Keratinocyte (primary cell): ENCODE data around the gene STARD10. TPM values are rescaled to one million over a fixed set of nuclear protein-coding genes. Genes with fewer than 3 reads are reported as not detected.

Experiments
- DNase-seq: peaks from one replicate; pipeline ENCODE4 v3.0.0-alpha.2; 2011; ENCODE audit warnings: low read depth, missing footprints, low spot score
- FAIRE-seq: peaks from 2 replicates; lab custom pipeline; 2011; peaks lifted over from hg19 to GRCh38; lab: Jason Lieb, UNC
- H2AFZ ChIP-seq: 2 replicates; pipeline ENCODE4 v1.6.0; 2012; ENCODE audit warnings: low read length, control low read depth, inconsistent platforms; ENCODE audit not compliant: control insufficient read depth
- H3K27ac ChIP-seq: 2 replicates; pipeline ENCODE4 v1.5.1; 2011; ENCODE audit warnings: low read length; ENCODE audit not compliant: control insufficient read depth, insufficient read depth
- H3K27me3 ChIP-seq: 3 replicates; pipeline ENCODE4 v1.6.0; 2011; ENCODE audit warnings: low read length; ENCODE audit not compliant: control insufficient read depth, insufficient read depth; ENCODE audit errors: extremely low read depth
- H3K36me3 ChIP-seq, 2 experiments: 2 replicates in 1 of 2; 3 replicates in 1 of 2; pipeline ENCODE4 v1.5.1; 2011; ENCODE audit warnings: low read length in 2 of 2, mild to moderate bottlenecking in 1 of 2; ENCODE audit not compliant: control insufficient read depth in 2 of 2, insufficient read depth in 2 of 2; ENCODE audit errors: extremely low read depth in 1 of 2
- H3K4me1 ChIP-seq: 3 replicates; pipeline ENCODE4 v1.5.1; 2011; ENCODE audit warnings: low read length; ENCODE audit not compliant: control insufficient read depth, insufficient read depth; ENCODE audit errors: extremely low read depth
- H3K4me2 ChIP-seq: 3 replicates; pipeline ENCODE4 v1.6.0; 2011; ENCODE audit warnings: low read depth, low read length; ENCODE audit not compliant: control insufficient read depth, insufficient read depth; ENCODE audit errors: extremely low read depth
- H3K4me3 ChIP-seq, 3 experiments: fragments of 200-600 bp in 1 of 3; sonication (generic) in 1 of 3; 2 replicates in 2 of 3; 3 replicates in 1 of 3; pipeline ENCODE4 v1.5.1; 2011 to 2016; ENCODE audit warnings: low read length in 3 of 3, mild to moderate bottlenecking in 3 of 3, control low read depth in 2 of 3, inconsistent platforms in 1 of 3, low read depth in 1 of 3, mixed read lengths in 1 of 3, mixed run types in 1 of 3, moderate library complexity in 1 of 3; ENCODE audit not compliant: control insufficient read depth in 2 of 3, insufficient read depth in 2 of 3; ENCODE audit errors: extremely low read depth in 1 of 3
- H3K79me2 ChIP-seq: 2 replicates; pipeline ENCODE4 v1.6.0; 2012; ENCODE audit warnings: low read length; ENCODE audit not compliant: control insufficient read depth, insufficient read depth
- H3K9ac ChIP-seq: 3 replicates; pipeline ENCODE4 v1.6.0; 2011; ENCODE audit warnings: low read length; ENCODE audit not compliant: control insufficient read depth, insufficient read depth; ENCODE audit errors: extremely low read depth
- H3K9me1 ChIP-seq: 3 replicates; pipeline ENCODE4 v1.6.0; 2011; ENCODE audit warnings: low read length; ENCODE audit not compliant: control insufficient read depth, insufficient read depth; ENCODE audit errors: extremely low read depth
- H3K9me3 ChIP-seq: 2 replicates; pipeline ENCODE4 v1.5.1; 2012; ENCODE audit warnings: low read depth, low read length; ENCODE audit not compliant: control insufficient read depth
- H4K20me1 ChIP-seq: 3 replicates; pipeline ENCODE4 v1.6.0; 2011; ENCODE audit warnings: low read length; ENCODE audit not compliant: control insufficient read depth, insufficient read depth; ENCODE audit errors: extremely low read depth
- EZH2 ChIP-seq: IDR thresholded peaks from one replicate; pipeline ENCODE4 v1.6.1; 2012; ENCODE audit warnings: inconsistent platforms, mild to moderate bottlenecking, low read length, moderate library complexity
- dilution Hi-C: fragments of 300-500 bp; cut with MboI; formaldehyde crosslinking; loops from one replicate; pipeline ENCODE4 v1.7.0; 2020; ENCODE audit warnings: low sequenced_read_pairs; ENCODE audit not compliant: extremely low pct_ligation_motif_present
- polyA plus RNA-seq, 5 experiments: library from polyadenylated mRNA; depleted of rRNA in 3 of 5; stranded (reverse) in 3 of 5; stranded (forward) in 1 of 5; unstranded in 1 of 5; fragments of >200 nt; gene quantifications; 1 replicate in 1 of 5; 2 replicates in 3 of 5; 3 replicates in 1 of 5; pipeline versions ENCODE4 v1.2.1 to v1.2.3, GENCODE V29; 2011 to 2012; ENCODE audit warnings: missing spikeins in 2 of 5, low read depth in 1 of 5, low replicate concordance in 1 of 5
- TF ChIP-seq, protein P1 (sequence below), 3 experiments: IDR thresholded peaks in 1 of 3; conservative IDR thresholded peaks in 1 of 3; optimal IDR thresholded peaks in 1 of 3; 2 replicates in 2 of 3; 3 replicates in 1 of 3; pipeline versions ENCODE3 to v1.5.1; 2011; ENCODE audit warnings: low read length in 3 of 3, mild to moderate bottlenecking in 3 of 3, moderate library complexity in 2 of 3, control low read depth in 1 of 3, inconsistent platforms in 1 of 3; ENCODE audit not compliant: insufficient read depth in 2 of 3; ENCODE audit errors: extremely low read depth in 1 of 3

The STARD10 gene
- polyA plus RNA-seq, 1 donor (not counting 4 experiments of a cell fraction or from before 2014, with no cell fraction given) = 67.0 TPM

DNA sequence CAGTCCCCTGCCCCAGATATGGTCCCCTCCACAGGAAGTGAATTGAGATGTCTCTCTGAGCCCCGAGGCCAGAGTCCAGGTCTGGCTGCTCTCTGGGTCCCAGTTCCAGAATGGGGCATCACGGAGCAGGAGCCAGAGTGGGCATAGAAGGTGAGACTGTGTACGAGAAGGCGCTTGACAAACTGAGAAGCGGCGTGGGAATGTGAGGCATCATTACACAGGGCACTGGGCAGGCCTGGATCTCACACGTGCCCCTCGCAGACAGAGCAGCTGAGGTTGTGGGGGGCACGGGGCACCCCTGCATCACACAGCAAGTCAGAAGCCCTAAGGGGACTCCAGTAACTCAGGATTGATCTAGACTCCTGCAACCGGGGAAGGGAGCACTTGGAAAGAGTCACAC lies 9.2 kb downstream of the STARD10 start:
- FAIRE-seq = no peak
- H3K9me1 ChIP-seq = no peaks in the 10 kb centered on the region
- no peaks in the 10 kb centered on the region for H3K79me2 ChIP-seq
- no peaks in the 10 kb centered on the region for H3K27me3 ChIP-seq
- no peak overlapping the region for H3K4me2 ChIP-seq
- no peak overlapping the region for H3K9ac ChIP-seq
- dilution Hi-C loops = no loop called here
- TF ChIP-seq, protein P1, sequence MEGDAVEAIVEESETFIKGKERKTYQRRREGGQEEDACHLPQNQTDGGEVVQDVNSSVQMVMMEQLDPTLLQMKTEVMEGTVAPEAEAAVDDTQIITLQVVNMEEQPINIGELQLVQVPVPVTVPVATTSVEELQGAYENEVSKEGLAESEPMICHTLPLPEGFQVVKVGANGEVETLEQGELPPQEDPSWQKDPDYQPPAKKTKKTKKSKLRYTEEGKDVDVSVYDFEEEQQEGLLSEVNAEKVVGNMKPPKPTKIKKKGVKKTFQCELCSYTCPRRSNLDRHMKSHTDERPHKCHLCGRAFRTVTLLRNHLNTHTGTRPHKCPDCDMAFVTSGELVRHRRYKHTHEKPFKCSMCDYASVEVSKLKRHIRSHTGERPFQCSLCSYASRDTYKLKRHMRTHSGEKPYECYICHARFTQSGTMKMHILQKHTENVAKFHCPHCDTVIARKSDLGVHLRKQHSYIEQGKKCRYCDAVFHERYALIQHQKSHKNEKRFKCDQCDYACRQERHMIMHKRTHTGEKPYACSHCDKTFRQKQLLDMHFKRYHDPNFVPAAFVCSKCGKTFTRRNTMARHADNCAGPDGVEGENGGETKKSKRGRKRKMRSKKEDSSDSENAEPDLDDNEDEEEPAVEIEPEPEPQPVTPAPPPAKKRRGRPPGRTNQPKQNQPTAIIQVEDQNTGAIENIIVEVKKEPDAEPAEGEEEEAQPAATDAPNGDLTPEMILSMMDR (optimal IDR thresholded peaks at IDR 0.05 in 1 of 3, IDR thresholded peaks at IDR 0.05 in 1 of 3, conservative IDR thresholded peaks at IDR 0.05 in 1 of 3; ENCODE audit: extremely low read depth in 1 of 3, insufficient read depth in 2 of 3, low read length in 3 of 3) = no peak
- TF ChIP-seq EZH2 = no peak
- no peaks in the 10 kb centered on the region for H4K20me1 ChIP-seq
- no peak overlapping the region for H3K4me3 ChIP-seq
- H3K4me1 ChIP-seq = peaks cover 24% of the 10 kb centered on the region
- no peak overlapping the region for H2AFZ ChIP-seq
- H3K9me3 ChIP-seq = no peaks in the 10 kb centered on the region
- no peak for DNase-seq
- H3K36me3 ChIP-seq = no peaks in the 10 kb centered on the region
- H3K27ac ChIP-seq = no peak overlapping the region

DNA sequence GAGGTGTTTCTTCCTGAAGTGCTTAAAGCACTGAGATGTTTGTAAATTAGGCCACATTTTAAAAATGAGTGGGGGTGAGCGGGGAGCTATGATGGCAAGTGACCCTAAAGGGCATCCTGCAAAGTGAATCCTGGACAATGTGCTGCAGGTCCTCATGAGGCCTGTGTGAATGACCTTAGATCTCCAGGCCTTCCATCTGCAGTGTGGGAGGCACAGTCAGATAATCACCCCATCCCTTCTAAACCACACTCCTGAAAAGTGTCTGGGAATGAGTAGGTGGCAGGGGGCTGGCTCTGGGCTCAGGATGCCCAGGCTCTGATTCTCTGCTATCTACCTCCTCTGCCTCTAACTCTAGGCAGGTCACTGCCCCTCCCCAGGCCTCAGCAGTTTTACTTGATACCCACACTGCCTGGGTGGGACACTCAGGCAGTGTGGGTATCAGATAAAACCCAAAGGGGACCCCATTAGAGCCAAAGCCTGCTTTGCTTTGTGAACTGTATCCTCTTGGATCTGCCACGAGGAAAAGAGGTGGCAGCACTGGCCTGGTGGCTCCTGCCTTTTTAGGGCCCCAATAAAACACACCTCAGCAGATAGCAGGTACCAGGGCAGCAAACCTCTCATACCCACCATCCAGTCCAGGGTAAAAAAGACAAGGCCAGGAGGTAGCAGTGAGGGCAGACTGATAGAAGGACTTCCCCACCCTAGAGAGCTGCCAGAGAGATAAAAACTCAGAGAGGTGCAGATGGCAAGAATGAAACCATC lies 10.5 kb downstream of the STARD10 start:
- Histone ChIP-seq H3K27me3 (no peaks in the 10 kb centered on the region), H3K4me3 (no peak overlapping the region), H3K9me3 (no peaks in the 10 kb centered on the region), H3K79me2 (no peaks in the 10 kb centered on the region), H2AFZ (no peak overlapping the region), H3K4me1 (peaks cover 19% of the 10 kb centered on the region), H3K27ac (no peak overlapping the region), H3K36me3 (no peaks in the 10 kb centered on the region), H3K9me1 (no peaks in the 10 kb centered on the region), H3K9ac (no peak overlapping the region), H4K20me1 (no peaks in the 10 kb centered on the region), H3K4me2 (no peak overlapping the region)
- dilution Hi-C loops = no loop called here
- no peak for FAIRE-seq
- no peak for DNase-seq
- TF ChIP-seq, protein P1 (optimal IDR thresholded peaks at IDR 0.05 in 1 of 3, IDR thresholded peaks at IDR 0.05 in 1 of 3, conservative IDR thresholded peaks at IDR 0.05 in 1 of 3; ENCODE audit: extremely low read depth in 1 of 3, insufficient read depth in 2 of 3, low read length in 3 of 3) = no peak
- TF ChIP-seq EZH2 = no peak
